ENCODE results near the gene PHPT1. TPM values are rescaled to one million over a fixed set of nuclear protein-coding genes. Genes with fewer than 3 reads are reported as not detected.
A peak's percentile ranks its signal among the peaks of the same experiment; 100 is the strongest.

PHPT1 gene
- total and polyA plus RNA-seq, 2 of the 13 experiments (the other 11 are each of a cell fraction or from before 2014, with no cell fraction given) = 189 to 192 TPM

- TF ChIP-seq ZBED4 (CRISPR knock-in tag; IDR thresholded peaks at IDR 0.05; ENCODE audit: borderline replicate concordance) (no peak), ZNF549 (CRISPR knock-in tag; IDR thresholded peaks at IDR 0.05) (no peak), ZNF207 (IDR thresholded peaks at IDR 0.05; ENCODE audit: borderline replicate concordance) (no peak), CBFB (CRISPR knock-in tag; IDR thresholded peaks at IDR 0.05) (peak; percentile 71; the same call in 1 of the 2 replicates), ZMYM4 (CRISPR knock-in tag; IDR thresholded peaks at IDR 0.05) (no peak), ZKSCAN5 (CRISPR knock-in tag; IDR thresholded peaks at IDR 0.05) (no peak), E2F2 (CRISPR knock-in tag; IDR thresholded peaks at IDR 0.05; ENCODE audit: borderline replicate concordance) (peak; percentile 76; the same call in 1 of the 2 replicates), YEATS2 (CRISPR knock-in tag; IDR thresholded peaks at IDR 0.05; ENCODE audit: borderline replicate concordance) (peak; percentile 43; the same call in 1 of the 2 replicates), ZNF781 (CRISPR knock-in tag; IDR thresholded peaks at IDR 0.05; ENCODE audit: borderline replicate concordance, not compliant biosample characterization) (no peak), TEAD2 (CRISPR knock-in tag; IDR thresholded peaks at IDR 0.05) (no peak), TEAD3 (CRISPR knock-in tag; optimal IDR thresholded peaks at IDR 0.05; ENCODE audit: borderline replicate concordance) (peak; percentile 43), CREBL2 (CRISPR knock-in tag; IDR thresholded peaks at IDR 0.05; ENCODE audit: borderline replicate concordance) (no peak), ZNF124 (CRISPR knock-in tag; IDR thresholded peaks at IDR 0.05) (peak; percentile 49), ZBTB40 (IDR thresholded peaks at IDR 0.05) (no peak), ZBTB40 (CRISPR knock-in tag; IDR thresholded peaks at IDR 0.05) (peak; percentile 75; the same call in 1 of the 2 replicates), ATF1 (CRISPR knock-in tag; IDR thresholded peaks at IDR 0.05) (no peak)
Measured at GRCh38 chr9:136847826-136848392, 1.3 kb upstream of the PHPT1 start (continued).

Measured in HepG2 (cell line).